ENCODE data around the gene EPS15. TPM values are rescaled to one million over a fixed set of nuclear protein-coding genes. Genes with fewer than 3 reads are reported as not detected.
"Not testable (repeated sequence)": the region's sequence is repeated elsewhere in the genome, so short reads cannot be mapped to it uniquely, and the experiment has no call there.

EPS15 gene
- total and polyA plus RNA-seq, 4 experiments from 2014 or later: 39.2 to 92.3 (median 77.6) TPM

DNA sequence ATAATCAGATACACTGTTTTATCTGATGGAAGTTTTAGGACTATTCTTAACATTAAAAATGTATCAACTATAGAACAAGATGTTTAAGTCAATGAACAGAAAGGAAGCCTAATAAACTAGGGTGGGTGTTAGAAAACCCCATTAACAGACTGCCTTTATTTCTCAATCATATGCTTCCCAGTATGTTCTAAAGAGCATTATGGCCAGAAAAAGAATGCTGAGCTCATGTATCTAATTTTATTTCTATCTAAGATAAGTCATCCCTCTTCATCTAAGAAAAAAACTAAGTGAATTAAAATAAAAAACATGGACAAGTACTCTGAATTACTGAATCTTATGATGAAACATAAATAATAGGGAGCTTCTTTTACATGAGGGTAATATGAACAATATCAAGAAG, 102.2 kb downstream of the EPS15 start:
- no peaks in the 10 kb centered on the region for H3K9me3 ChIP-seq (ENCODE audit: control insufficient read depth in 1 of 2, low read length in 2 of 2)
- no peak overlapping the region for H3K27ac Mint-ChIP-seq
- peaks cover 4 to 16% (median 11%) of the 10 kb centered on the region in 4 donors for H3K4me1 Mint-ChIP-seq
- ChIA-PET CTCF (ENCODE audit: partially characterized antibody) (interaction anchor here (1.0 kb wide), 1 partner anchor 17 kb away, joined by 3 read pairs; no protein-coding TSS in a partner anchor), POLR2A (ENCODE audit: partially characterized antibody) (no interaction called here)
- H3K36me3 Mint-ChIP-seq: peaks cover 50 to 56% of the 10 kb centered on the region in 2 donors
- H3K9me3 Mint-ChIP-seq: peaks cover 0 to 11% (median 0%) of the 10 kb centered on the region in 8 donors
- no peak overlapping the region for H3K4me3 Mint-ChIP-seq
- no peaks in the 10 kb centered on the region for H3K4me1 ChIP-seq (ENCODE audit: insufficient read depth, low read length)
- no peaks in the 10 kb centered on the region for H3K27me3 ChIP-seq (ENCODE audit: insufficient read depth, low read length)
- H3K4me3 ChIP-seq (ENCODE audit: low read length in 2 of 2): no peak overlapping the region
- H3K27ac ChIP-seq (ENCODE audit: low read depth, low read length): no peak overlapping the region
- no peaks in the 10 kb centered on the region for H3K27me3 Mint-ChIP-seq
- no peaks in the 10 kb centered on the region for H3K36me3 ChIP-seq (ENCODE audit: insufficient read depth, low read length)
- DNase-seq: no peak
- intact Hi-C loops (cut with micrococcal nuclease): no loop called here

DNA sequence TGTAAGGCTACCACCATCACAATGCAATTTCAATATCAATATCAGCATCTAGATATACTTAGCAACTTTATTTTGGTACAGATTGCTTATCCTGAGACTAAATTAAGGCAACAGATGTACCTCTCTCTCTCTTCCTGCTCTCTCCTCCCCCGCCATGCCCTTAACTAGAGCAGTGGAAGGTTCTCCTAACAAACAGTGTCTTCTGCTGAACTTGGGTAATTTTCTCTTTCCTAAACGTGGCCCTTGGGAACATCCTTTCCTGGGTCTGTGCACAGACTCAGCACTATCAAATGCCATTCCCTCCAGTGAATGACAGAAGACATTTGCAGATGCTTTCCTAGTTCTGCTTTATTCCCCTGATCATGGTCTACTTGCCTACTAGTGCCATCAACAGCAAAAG, 103.1 kb downstream of the EPS15 start:
- intact Hi-C loops (cut with micrococcal nuclease): no loop called here
- H3K4me1 ChIP-seq (ENCODE audit: insufficient read depth, low read length): no peaks in the 10 kb centered on the region
- no peaks in the 10 kb centered on the region for H3K9me3 ChIP-seq (ENCODE audit: control insufficient read depth in 1 of 2, low read length in 2 of 2)
- no peak overlapping the region for H3K27ac ChIP-seq (ENCODE audit: low read depth, low read length)
- Mint-ChIP-seq H3K36me3 (peaks cover 53 to 54% of the 10 kb centered on the region in 2 donors), H3K4me1 (peaks cover 4 to 12% (median 9%) of the 10 kb centered on the region in 4 donors), H3K27ac (no peak overlapping the region), H3K9me3 (peaks cover 0 to 12% (median 0%) of the 10 kb centered on the region in 8 donors), H3K4me3 (no peak overlapping the region), H3K27me3 (no peaks in the 10 kb centered on the region)
- H3K4me3 ChIP-seq (ENCODE audit: low read length in 2 of 2): no peak overlapping the region
- DNase-seq: no peak
- no peaks in the 10 kb centered on the region for H3K36me3 ChIP-seq (ENCODE audit: insufficient read depth, low read length)
- POLR2A ChIA-PET (ENCODE audit: partially characterized antibody): no interaction called here
- H3K27me3 ChIP-seq (ENCODE audit: insufficient read depth, low read length): no peaks in the 10 kb centered on the region
- CTCF ChIA-PET (ENCODE audit: partially characterized antibody): interaction anchor here (1.0 kb wide), 1 partner anchor 18 kb away, joined by 3 read pairs; no protein-coding TSS in a partner anchor

DNA sequence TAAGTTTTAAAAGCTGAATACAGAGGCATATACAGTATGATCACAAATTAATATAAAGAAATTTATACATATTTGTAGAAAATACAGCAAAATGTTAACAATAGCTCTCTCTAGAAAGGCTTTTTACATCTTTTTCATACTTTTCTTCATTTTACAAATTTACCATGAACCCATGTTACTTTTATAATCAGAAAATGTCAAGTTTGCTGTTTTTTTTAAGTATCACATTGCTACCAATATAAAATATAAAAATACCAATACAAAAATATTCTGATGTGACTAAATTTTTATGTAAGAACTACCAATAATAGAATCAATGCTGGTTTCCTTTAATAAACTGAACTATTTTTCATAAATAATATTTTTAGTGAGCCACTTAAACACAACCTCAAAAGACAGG, 104.3 kb downstream of the EPS15 start:
- no peak overlapping the region for H3K27ac ChIP-seq (ENCODE audit: low read depth, low read length)
- DNase-seq: no peak
- no peaks in the 10 kb centered on the region for H3K9me3 ChIP-seq (ENCODE audit: control insufficient read depth in 1 of 2, low read length in 2 of 2)
- intact Hi-C loops (cut with micrococcal nuclease): no loop called here
- H3K4me1 Mint-ChIP-seq: peaks cover 4 to 12% (median 6%) of the 10 kb centered on the region in 4 donors
- ChIA-PET CTCF (ENCODE audit: partially characterized antibody) (no interaction called here), POLR2A (ENCODE audit: partially characterized antibody) (no interaction called here)
- H3K27me3 ChIP-seq (ENCODE audit: insufficient read depth, low read length): no peaks in the 10 kb centered on the region
- H3K27me3 Mint-ChIP-seq: no peaks in the 10 kb centered on the region
- H3K4me3 ChIP-seq (ENCODE audit: low read length in 2 of 2): no peak overlapping the region
- H3K36me3 Mint-ChIP-seq: peaks cover 47 to 49% of the 10 kb centered on the region in 2 donors
- H3K36me3 ChIP-seq (ENCODE audit: insufficient read depth, low read length): no peaks in the 10 kb centered on the region
- no peak overlapping the region for H3K4me3 Mint-ChIP-seq
- H3K9me3 Mint-ChIP-seq: peaks cover 0 to 12% (median 0%) of the 10 kb centered on the region in 8 donors
- H3K27ac Mint-ChIP-seq: no peak overlapping the region
- no peaks in the 10 kb centered on the region for H3K4me1 ChIP-seq (ENCODE audit: insufficient read depth, low read length)

DNA sequence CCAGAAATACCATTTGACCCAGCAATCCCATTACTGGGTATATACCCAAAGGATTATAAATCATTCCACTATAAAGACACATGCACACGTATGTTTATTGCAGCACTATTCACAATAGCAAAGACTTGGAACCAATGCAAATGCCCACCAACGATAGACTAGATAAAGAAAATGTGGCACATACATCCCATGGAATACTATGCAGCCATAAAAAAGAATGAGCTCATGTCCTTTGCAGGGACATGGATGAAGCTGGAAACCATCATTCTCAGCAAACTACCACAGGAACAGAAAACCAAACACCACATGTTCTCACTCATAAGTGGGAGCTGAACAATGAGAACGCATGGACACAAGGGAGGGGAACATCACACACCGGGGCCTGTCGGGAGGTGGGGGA, 107.2 kb downstream of the EPS15 start:
- POLR2A ChIA-PET (ENCODE audit: partially characterized antibody); intact Hi-C loops (cut with micrococcal nuclease); H3K9me3 Mint-ChIP-seq; H3K4me3 Mint-ChIP-seq; H3K9me3 ChIP-seq (ENCODE audit: control insufficient read depth in 1 of 2, low read length in 2 of 2); DNase-seq; H3K27me3 Mint-ChIP-seq; H3K4me1 ChIP-seq (ENCODE audit: insufficient read depth, low read length); H3K27me3 ChIP-seq (ENCODE audit: insufficient read depth, low read length); H3K4me1 Mint-ChIP-seq; H3K4me3 ChIP-seq (ENCODE audit: low read length in 2 of 2); H3K27ac ChIP-seq (ENCODE audit: low read depth, low read length): not testable (repeated sequence)
- peaks cover 44 to 49% of the 10 kb centered on the region in 2 donors for H3K36me3 Mint-ChIP-seq
- peak overlapping the region in 3 of 7 donors; percentile 4 to 37 (median 35) for H3K27ac Mint-ChIP-seq
- CTCF ChIA-PET (ENCODE audit: partially characterized antibody): interaction anchor here (1.9 kb wide), 1 partner anchor 21 kb away, joined by 5 read pairs; no protein-coding TSS in a partner anchor
- H3K36me3 ChIP-seq (ENCODE audit: insufficient read depth, low read length): peaks cover 16% of the 10 kb centered on the region

DNA sequence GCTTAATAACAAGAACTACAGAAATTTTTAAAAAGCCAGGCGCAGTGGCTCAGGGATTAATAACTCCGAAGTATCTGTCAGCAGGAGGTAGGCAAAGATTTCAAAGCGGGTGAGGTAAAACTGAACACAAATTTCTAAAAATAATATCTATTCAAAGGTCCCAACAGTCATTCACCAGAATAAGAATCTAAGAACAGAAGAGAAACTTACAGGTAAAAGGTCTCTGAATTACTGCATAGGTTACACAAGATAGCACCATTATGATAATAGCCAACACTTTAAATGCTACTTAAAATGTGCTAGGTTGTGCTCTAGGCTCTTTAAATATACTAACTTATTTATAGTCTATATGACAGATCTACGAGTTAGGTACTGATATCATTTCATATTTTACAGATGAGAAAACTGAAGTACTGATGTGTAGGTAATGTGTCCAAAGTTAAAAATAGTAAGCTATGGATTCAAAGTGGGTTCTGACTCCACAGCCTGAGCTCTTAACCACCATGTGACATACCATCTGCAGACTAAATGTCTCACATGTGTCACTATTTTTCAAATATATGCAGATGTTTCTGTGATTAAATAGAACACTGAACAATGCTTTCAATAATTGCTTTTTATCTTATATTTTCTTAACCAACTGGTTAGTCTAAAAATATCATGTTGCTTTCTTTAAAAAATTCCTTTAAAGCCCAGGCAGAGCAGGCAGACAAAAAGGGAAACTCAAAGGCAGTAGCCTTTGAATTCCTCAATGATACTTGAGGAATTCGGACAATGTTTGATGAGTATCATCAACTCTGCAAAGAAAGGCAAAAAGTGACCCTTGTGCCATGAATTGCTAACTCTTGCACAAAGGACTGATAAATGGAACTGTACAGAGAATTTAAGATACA, 108.3 kb downstream of the EPS15 start:
- H3K9me3 ChIP-seq (ENCODE audit: control insufficient read depth in 1 of 2, low read length in 2 of 2): no peaks in the 10 kb centered on the region
- Mint-ChIP-seq H3K27ac (peak overlapping the region in 1 of 7 donors; percentile 22), H3K4me3 (no peak overlapping the region), H3K36me3 (peaks cover 49 to 53% of the 10 kb centered on the region in 2 donors), H3K27me3 (no peaks in the 10 kb centered on the region), H3K9me3 (peaks cover 0 to 9% (median 0%) of the 10 kb centered on the region in 8 donors), H3K4me1 (peaks cover 0 to 5% (median 3%) of the 10 kb centered on the region in 4 donors)
- H3K4me3 ChIP-seq (ENCODE audit: low read length in 2 of 2): no peak overlapping the region
- H3K27ac ChIP-seq (ENCODE audit: low read depth, low read length): no peak overlapping the region
- DNase-seq: no peak
- ChIA-PET POLR2A (ENCODE audit: partially characterized antibody) (interaction anchor here (0.6 kb wide), 1 partner anchor 35 kb away, joined by 5 read pairs; no protein-coding TSS in a partner anchor), CTCF (ENCODE audit: partially characterized antibody) (interaction anchor here (0.7 to 1.9 kb wide), 2 partner anchors 22 to 204 kb away, joined by 3 to 5 read pairs; no protein-coding TSS in a partner anchor)
- peaks cover 21% of the 10 kb centered on the region for H3K36me3 ChIP-seq (ENCODE audit: insufficient read depth, low read length)
- H3K27me3 ChIP-seq (ENCODE audit: insufficient read depth, low read length): no peaks in the 10 kb centered on the region
- intact Hi-C loops (cut with micrococcal nuclease): no loop called here
- no peaks in the 10 kb centered on the region for H3K4me1 ChIP-seq (ENCODE audit: insufficient read depth, low read length)

DNA sequence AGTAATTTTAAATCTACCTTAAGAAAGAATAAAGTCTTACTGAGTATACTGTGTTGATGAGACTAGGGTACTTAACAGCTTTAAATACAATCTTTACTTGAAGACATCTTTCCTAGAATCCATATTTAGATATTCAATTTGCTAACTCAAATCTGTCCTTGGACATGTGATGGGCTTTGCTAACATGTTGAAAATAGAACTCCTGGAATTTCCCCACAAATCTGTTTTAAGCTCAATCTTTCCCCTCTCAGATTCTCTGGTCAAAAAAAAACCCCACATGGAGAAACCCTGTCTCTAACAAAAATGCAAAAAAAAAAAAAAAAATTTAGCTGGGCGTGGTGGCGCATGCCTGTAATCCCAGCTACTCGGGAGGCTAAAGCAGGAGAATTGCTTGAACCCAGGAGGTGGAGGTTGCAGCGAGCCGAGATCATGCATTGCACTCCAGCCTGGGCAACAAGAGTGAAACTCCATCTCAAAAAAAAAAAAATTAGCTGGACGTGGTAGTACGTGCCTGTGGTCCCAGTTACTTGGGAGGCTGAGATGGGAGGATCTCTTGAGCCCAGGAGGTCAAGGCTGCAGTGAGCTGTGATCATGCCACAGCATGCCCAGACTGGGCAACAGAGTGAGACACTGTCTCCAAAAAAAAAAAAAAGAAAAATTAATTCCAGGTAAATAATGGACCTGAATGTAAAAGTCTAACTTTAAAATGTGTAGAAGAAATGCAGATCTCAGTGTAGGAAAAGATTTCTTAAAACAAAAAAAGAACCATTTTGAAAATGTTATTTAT, 109.1 kb downstream of the EPS15 start:
- H3K4me3 Mint-ChIP-seq; intact Hi-C loops (cut with micrococcal nuclease): not testable (repeated sequence)

DNA sequence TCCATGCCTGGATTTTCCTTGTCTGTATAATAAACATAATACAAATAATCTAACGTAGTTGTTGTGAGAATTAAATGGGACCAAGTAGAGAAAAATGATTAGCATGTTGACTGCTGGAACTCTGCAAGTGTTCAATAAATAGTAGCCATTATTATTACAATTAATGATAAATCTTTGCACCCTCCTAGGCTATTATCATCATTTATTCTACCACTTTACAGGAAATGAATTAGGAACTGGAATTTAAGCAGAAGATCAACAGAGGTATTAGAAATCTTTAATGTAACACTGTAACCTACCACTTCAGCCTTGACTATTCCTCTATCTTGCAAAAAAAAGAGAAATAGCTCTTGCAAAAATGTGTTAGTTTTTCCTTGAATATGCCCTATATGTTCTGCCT, 126.8 kb downstream of the EPS15 start:
- Mint-ChIP-seq H3K27ac (peak overlapping the region in 1 of 7 donors; percentile 22), H3K4me3 (no peak overlapping the region), H3K27me3 (no peaks in the 10 kb centered on the region), H3K4me1 (peaks cover 0 to 7% (median 3%) of the 10 kb centered on the region in 4 donors), H3K9me3 (peaks cover 0 to 5% (median 2%) of the 10 kb centered on the region in 8 donors), H3K36me3 (peaks cover 49 to 55% of the 10 kb centered on the region in 2 donors)
- ChIA-PET POLR2A (ENCODE audit: partially characterized antibody) (no interaction called here), CTCF (ENCODE audit: partially characterized antibody) (interaction anchor here (1.5 kb wide), 1 partner anchor 143 kb away, joined by 4 read pairs; no protein-coding TSS in a partner anchor)
- Histone ChIP-seq H3K27ac (ENCODE audit: low read depth, low read length) (no peak overlapping the region), H3K4me3 (ENCODE audit: low read length in 2 of 2) (no peak overlapping the region), H3K36me3 (ENCODE audit: insufficient read depth, low read length) (peaks cover 9% of the 10 kb centered on the region), H3K9me3 (ENCODE audit: control insufficient read depth in 1 of 2, low read length in 2 of 2) (no peaks in the 10 kb centered on the region), H3K4me1 (ENCODE audit: insufficient read depth, low read length) (no peaks in the 10 kb centered on the region), H3K27me3 (ENCODE audit: insufficient read depth, low read length) (no peaks in the 10 kb centered on the region)
- intact Hi-C loops (cut with micrococcal nuclease): no loop called here
- DNase-seq: no peak

More for the DNA sequence above, 109.1 kb downstream of the EPS15 start:
- H3K36me3 ChIP-seq (ENCODE audit: insufficient read depth, low read length): peaks cover 29% of the 10 kb centered on the region
- H3K9me3 ChIP-seq (ENCODE audit: control insufficient read depth in 1 of 2, low read length in 2 of 2); H3K9me3 Mint-ChIP-seq; H3K27ac Mint-ChIP-seq; H3K4me1 Mint-ChIP-seq; POLR2A ChIA-PET (ENCODE audit: partially characterized antibody); H3K4me1 ChIP-seq (ENCODE audit: insufficient read depth, low read length); H3K4me3 ChIP-seq (ENCODE audit: low read length in 2 of 2); H3K27me3 ChIP-seq (ENCODE audit: insufficient read depth, low read length); DNase-seq; H3K27me3 Mint-ChIP-seq; H3K27ac ChIP-seq (ENCODE audit: low read depth, low read length): not testable (repeated sequence)
- CTCF ChIA-PET (ENCODE audit: partially characterized antibody): interaction anchor here (0.7 to 1.9 kb wide), 3 partner anchors 17 to 203 kb away, joined by 3 to 5 read pairs (median 4); no protein-coding TSS in a partner anchor
- H3K36me3 Mint-ChIP-seq: peaks cover 54 to 57% of the 10 kb centered on the region in 2 donors
